ENCODE data around the gene MAGI1.
"Not testable (repeated sequence)": the region's sequence is repeated elsewhere in the genome, so short reads cannot be mapped to it uniquely, and the experiment has no call there.

The MAGI1 gene

GRCh38 chr3:65557899-65558564 is 480.7 kb downstream of the MAGI1 start:
- H3K4me3 ChIP-seq (ENCODE audit: low read length), result no peak overlapping the region
- DNase-seq (ENCODE audit: low read depth, low spot score), result no peak

- DNase-seq (ENCODE audit: low read depth, low spot score), result no peak
Measured at GRCh38 chr3:65556934-65557577, 481.7 kb downstream of the MAGI1 start.

GRCh38 chr3:65552434-65552833 is 486.3 kb downstream of the MAGI1 start:
- no peak for DNase-seq (ENCODE audit: low read depth, low spot score)

More at GRCh38 chr3:65556934-65557577, 481.7 kb downstream of the MAGI1 start:
- H3K4me3 ChIP-seq (ENCODE audit: low read length), result no peak overlapping the region

GRCh38 chr3:65551945-65552344 is 486.8 kb downstream of the MAGI1 start:
- no peak for DNase-seq (ENCODE audit: low read depth, low spot score)
- H3K4me3 ChIP-seq (ENCODE audit: low read length), result no peak overlapping the region

More at GRCh38 chr3:65552434-65552833, 486.3 kb downstream of the MAGI1 start:
- H3K4me3 ChIP-seq (ENCODE audit: low read length), result no peak overlapping the region

GRCh38 chr3:65550137-65550536 is 488.6 kb downstream of the MAGI1 start:
- H3K4me3 ChIP-seq (ENCODE audit: low read length), result no peak overlapping the region
- DNase-seq (ENCODE audit: low read depth, low spot score), result no peak

- no peak for DNase-seq (ENCODE audit: low read depth, low spot score)
- H3K4me3 ChIP-seq (ENCODE audit: low read length), result no peak overlapping the region
Measured at GRCh38 chr3:65549626-65549959, 489.1 kb downstream of the MAGI1 start.

- no peak for DNase-seq (ENCODE audit: low read depth, low spot score)
- H3K4me3 ChIP-seq (ENCODE audit: low read length), result no peak overlapping the region
Measured at GRCh38 chr3:65548848-65549625, 489.7 kb downstream of the MAGI1 start.

- no peak overlapping the region for H3K4me3 ChIP-seq (ENCODE audit: low read length)
- no peak for DNase-seq (ENCODE audit: low read depth, low spot score)
Measured at GRCh38 chr3:65545429-65545828, 493.3 kb downstream of the MAGI1 start.

- DNase-seq (ENCODE audit: low read depth, low spot score); H3K4me3 ChIP-seq (ENCODE audit: low read length): not testable (repeated sequence)
Measured at GRCh38 chr3:65543391-65543790, 495.3 kb downstream of the MAGI1 start.

- no peak overlapping the region for H3K4me3 ChIP-seq (ENCODE audit: low read length)
- DNase-seq (ENCODE audit: low read depth, low spot score), result no peak
Measured at GRCh38 chr3:65540666-65541065, 498.1 kb downstream of the MAGI1 start.

GRCh38 chr3:65539616-65540015 is 499.1 kb downstream of the MAGI1 start:
- DNase-seq (ENCODE audit: low read depth, low spot score), result no peak
- H3K4me3 ChIP-seq (ENCODE audit: low read length), result no peak overlapping the region

GRCh38 chr3:65538101-65538500 is 500.6 kb downstream of the MAGI1 start:
- no peak for DNase-seq (ENCODE audit: low read depth, low spot score)
- no peak overlapping the region for H3K4me3 ChIP-seq (ENCODE audit: low read length)

GRCh38 chr3:65537109-65537508 is 501.6 kb downstream of the MAGI1 start:
- no peak overlapping the region for H3K4me3 ChIP-seq (ENCODE audit: low read length)
- DNase-seq (ENCODE audit: low read depth, low spot score), result no peak

- H3K4me3 ChIP-seq (ENCODE audit: low read length), result no peak overlapping the region
- DNase-seq (ENCODE audit: low read depth, low spot score), result no peak
Measured at GRCh38 chr3:65535260-65535659, 503.5 kb downstream of the MAGI1 start.

GRCh38 chr3:65534805-65535204 is 503.9 kb downstream of the MAGI1 start:
- no peak for DNase-seq (ENCODE audit: low read depth, low spot score)
- no peak overlapping the region for H3K4me3 ChIP-seq (ENCODE audit: low read length)

GRCh38 chr3:65532749-65533148 is 506.0 kb downstream of the MAGI1 start:
- H3K4me3 ChIP-seq (ENCODE audit: low read length), result no peak overlapping the region
- no peak for DNase-seq (ENCODE audit: low read depth, low spot score)

GRCh38 chr3:65532215-65532614 is 506.5 kb downstream of the MAGI1 start:
- H3K4me3 ChIP-seq (ENCODE audit: low read length), result no peak overlapping the region
- DNase-seq (ENCODE audit: low read depth, low spot score), result no peak

GRCh38 chr3:65531499-65531898 is 507.2 kb downstream of the MAGI1 start:
- no peak overlapping the region for H3K4me3 ChIP-seq (ENCODE audit: low read length)
- DNase-seq (ENCODE audit: low read depth, low spot score), result no peak

GRCh38 chr3:65526656-65527055 is 512.1 kb downstream of the MAGI1 start:
- no peak for DNase-seq (ENCODE audit: low read depth, low spot score)
- H3K4me3 ChIP-seq (ENCODE audit: low read length), result no peak overlapping the region

- no peak overlapping the region for H3K4me3 ChIP-seq (ENCODE audit: low read length)
- DNase-seq (ENCODE audit: low read depth, low spot score), result no peak
Measured at GRCh38 chr3:65524584-65524983, 514.1 kb downstream of the MAGI1 start.

All from Jurkat, Clone E6-1 (cell line).